SIG-M5 (cell line): ENCODE results near the gene ARID5A.
"Not testable (repeated sequence)": the region's sequence is repeated elsewhere in the genome, so short reads cannot be mapped to it uniquely, and the experiment has no call there.

Experiments
- DNase-seq: peaks from one replicate; lab custom pipeline; 2025; lab: John Stamatoyannopoulos, UW

The ARID5A gene, protein sequence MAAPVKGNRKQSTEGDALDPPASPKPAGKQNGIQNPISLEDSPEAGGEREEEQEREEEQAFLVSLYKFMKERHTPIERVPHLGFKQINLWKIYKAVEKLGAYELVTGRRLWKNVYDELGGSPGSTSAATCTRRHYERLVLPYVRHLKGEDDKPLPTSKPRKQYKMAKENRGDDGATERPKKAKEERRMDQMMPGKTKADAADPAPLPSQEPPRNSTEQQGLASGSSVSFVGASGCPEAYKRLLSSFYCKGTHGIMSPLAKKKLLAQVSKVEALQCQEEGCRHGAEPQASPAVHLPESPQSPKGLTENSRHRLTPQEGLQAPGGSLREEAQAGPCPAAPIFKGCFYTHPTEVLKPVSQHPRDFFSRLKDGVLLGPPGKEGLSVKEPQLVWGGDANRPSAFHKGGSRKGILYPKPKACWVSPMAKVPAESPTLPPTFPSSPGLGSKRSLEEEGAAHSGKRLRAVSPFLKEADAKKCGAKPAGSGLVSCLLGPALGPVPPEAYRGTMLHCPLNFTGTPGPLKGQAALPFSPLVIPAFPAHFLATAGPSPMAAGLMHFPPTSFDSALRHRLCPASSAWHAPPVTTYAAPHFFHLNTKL

DNA sequence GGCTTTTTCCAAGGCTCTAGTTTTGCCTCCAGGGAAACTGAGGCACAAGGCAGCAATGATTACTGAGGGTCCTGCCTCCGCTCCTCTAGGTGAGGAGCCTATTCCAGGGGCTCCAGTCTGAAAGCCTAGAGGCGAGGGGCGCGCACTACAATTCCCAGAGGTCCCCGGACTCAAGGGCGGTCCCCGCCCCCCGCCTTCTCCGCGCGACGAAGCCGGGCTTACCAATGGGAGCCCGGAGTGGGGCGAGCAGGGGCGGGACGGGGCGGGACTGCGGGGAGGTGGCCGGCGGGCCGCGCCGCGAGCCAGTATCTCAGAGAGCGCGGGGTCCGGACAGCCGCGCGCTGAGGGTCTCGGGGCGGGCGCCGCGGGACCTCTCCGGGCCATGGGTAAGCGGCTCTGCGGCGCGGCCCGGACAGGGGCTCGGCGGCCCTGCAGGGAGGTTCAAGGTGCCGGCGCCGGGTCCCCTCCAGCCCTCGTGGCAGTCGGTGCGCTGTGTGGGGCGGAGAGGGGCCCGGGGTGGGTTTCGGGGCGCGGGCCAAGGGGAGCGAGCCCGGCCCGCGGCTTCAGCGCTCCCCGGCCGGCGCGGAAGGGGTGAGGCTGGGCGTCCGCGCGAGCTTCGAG lies at the start of gene ARID5A:
Gene ARID5A (plus strand): TSS at position 308 of the 621 bp plus-strand sequence. CDS start 75 bp downstream, at position 383.
- peak; percentile 12 for DNase-seq

DNA sequence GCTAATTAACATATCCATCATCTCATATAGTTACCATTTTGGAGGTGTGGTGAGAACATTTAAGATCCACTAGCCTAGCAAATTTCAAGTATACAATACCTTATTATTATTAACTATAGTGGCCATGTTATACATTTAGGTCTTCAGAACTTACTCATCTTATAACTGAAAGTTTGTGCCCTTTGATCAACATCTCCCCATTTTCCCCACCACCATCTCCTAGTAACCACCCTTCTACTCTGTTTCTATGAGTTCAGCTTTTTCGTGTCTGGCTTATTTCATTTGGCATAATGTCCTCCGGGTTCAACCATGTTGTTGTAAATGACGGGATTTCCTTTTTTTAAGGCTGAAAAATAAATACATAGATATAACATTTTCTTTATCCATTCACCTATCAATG lies 47.3 kb upstream of the ARID5A start:
- DNase-seq = no peak

DNA sequence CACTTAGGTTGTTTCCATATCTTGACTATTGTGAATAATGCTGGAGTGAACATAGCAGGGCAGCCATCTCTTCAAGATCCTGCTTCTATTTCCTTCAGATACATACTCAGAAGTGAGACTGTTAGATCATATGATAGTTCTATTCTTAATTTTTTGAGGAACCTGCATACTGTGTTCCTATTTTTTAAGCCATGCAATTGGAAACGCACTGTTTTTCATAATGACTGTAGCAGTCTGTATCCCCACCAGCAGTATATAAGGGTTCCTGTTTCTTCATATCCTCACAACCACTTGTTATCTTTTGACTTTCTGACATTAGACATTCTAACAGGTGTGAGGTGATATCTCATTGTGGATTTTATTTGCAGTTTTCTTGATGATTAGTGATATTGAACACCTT lies 46.9 kb upstream of the ARID5A start:
- DNase-seq = no peak

DNA sequence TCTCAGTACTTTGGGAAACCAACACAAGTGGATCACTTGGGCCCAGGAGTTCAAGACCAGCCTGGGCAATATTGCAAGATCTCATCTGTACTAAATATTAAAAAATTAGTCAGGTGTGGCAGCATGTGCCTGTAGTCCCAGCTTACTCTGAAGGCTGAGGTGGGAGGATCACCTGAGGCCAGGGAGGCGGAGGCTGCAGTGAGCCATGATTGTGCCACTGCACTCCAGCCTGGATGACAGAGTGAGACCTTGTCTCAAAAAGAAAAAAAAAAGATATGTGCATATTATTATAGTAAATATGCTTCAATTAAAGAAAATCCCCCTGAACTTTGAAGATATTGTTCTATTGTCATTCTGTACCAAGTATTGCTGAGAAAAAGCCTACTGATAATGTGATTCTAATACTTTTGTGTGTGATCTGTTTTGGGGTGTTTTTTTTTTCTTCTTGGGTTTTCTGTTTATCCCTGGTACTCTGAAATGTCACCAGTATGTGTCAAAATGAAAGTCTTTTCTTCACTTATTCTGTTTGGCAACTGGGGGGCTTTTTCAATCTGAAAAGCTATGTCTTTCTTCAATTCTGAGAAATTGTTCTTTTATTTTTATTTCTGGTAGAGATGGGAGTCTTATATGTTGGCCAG lies 44.6 kb upstream of the ARID5A start:
- DNase-seq = no peak

DNA sequence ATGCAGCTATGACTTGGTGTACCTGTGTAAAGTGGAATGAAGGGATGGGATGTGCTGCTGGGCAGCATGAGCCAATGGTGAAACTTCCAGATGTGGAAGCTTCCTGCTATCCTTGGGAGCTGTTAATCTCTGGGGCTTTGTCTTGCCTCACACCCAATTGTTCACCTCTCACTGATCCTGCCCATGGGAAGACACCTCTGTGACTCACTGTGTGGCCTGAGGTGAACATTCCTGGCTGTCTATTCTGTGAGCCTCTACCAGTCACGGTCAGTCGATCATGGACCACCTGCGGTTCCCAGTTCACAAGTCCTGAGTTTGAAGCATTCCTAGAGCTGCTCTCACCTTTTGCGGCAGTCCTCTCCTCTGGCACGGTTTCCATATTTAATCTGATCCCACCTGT lies 43.5 kb upstream of the ARID5A start:
- no peak for DNase-seq

DNA sequence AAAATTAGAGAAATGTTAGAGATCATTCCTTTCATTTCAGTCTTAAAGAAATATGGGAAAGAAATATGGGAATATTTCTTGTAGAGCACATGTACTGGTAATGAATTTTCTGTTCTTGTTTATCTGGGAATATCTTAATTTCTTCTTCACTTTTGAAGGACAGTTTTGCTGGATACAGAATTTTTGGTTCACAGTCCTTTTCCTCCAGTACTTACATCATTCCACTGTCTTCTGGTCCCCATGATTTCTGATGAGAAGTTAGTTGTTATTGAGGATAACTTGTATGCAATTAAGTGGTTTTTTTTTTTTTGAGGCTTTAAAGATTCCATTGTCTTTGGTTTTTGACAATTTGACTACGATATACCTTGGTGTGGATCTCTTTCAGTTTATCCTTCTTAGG lies 42.4 kb upstream of the ARID5A start:
- no peak for DNase-seq

DNA sequence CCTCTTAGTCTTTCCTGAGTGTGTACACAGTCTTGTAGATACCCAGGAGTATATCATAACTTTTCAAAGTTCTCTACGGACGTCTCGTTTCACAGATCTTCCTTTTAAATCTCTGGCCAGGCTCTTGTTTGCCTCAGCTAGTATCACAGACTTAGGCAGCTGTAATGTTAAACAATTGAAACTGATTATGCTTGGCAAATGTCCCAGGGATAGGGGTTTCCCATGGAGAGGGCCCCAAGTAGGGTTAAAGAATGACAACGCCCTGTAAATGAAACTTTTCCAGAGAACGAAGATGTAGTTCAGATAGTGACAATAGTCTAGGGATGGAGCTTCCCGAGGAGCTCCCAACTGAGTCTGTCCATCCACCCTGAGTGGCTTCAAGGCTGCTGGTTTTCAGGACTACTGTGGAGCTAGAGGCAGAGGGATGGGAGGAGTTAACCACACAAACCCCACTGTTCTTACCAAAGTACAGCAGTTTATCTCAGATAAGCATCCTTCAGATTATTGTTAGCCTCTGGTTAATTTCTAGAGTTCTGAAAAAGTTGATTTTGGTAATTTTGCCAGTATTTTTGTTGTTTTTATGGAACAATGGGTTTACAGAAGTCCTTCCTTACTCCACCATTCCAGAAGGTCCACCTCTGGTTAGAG lies 40.4 kb upstream of the ARID5A start:
- DNase-seq = no peak

DNA sequence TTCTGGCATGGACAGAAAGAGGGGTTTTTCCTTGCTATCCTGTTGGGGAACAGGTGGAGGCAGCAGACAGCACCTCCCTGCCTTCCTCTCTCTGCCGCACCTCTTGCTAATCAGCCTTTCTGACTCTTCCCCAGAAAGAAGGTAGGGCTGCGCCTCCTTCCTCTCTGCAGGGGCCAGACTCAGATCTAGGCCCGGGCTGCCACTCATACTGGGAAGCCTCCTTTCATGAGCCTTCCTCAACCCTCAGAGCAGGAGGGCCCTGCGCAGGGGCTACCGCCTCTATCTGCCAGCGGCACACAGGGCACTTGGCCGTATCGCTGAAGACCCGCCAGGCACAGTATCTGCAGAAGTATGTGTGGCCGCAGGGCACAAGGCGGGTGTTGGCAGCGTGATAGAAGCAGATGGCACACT lies 38.5 kb upstream of the ARID5A start:
- DNase-seq = no peak

DNA sequence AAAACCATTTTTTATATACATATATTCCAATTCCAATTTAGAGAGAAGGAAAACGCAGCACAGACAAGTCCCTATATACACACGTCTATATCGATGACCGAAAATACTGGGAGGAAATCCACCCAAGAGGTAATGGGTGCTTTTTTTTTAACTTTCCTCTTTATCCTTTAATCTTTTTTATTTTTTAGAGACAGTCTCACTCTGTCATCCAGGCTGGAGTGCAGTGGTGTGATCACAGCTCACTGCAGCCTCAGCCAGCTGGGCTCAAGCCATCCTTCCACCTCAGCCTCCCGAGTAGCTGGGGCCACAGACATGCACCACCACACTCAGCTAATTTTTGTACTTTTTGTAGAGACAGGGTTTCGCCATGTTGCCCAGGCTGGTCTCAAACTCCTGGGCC lies 37.9 kb upstream of the ARID5A start:
- DNase-seq = not testable (repeated sequence)

DNA sequence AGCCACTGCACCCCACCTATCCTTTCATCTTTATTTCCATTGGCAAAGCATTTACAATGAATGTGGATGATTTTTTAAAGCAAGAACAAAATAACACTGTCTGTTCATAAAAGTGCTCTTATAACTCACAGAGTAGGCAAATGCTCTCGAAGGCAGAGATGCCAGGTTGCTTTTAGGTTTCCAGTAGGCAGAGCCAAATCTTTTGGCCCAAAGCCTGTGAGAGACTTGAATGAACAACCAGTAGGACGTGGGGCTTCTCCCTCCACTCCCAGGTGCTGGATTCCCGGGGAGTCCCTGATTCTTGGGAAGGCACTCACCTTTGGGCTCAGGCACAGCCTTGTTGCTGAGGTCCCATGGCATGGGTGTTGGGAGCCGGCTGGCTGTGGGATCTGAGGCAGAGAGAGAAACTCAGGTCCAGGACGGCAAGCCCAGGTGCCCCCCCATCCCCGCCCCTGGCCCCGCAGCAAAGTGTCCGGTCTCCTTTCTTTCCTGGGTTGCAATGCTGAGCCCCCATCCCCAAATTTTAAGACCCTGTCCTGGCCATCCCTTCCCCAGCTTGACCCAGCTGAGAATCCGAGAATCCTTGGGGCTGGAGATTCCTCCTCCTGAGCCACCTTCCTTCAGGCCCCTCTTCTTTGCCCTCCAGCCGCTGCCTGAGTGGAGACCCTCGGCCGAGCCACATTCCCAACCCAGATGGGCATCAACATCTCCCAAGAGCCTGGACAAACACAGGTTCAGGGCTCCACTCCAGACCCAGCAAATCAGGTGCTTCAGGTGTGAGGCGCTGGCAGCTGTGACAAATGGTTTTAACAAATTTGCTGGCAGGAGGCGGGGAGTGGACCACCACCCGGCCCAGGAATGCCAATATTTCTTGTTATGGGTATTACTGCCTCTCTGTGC lies 37.2 kb upstream of the ARID5A start:
- no peak for DNase-seq

DNA sequence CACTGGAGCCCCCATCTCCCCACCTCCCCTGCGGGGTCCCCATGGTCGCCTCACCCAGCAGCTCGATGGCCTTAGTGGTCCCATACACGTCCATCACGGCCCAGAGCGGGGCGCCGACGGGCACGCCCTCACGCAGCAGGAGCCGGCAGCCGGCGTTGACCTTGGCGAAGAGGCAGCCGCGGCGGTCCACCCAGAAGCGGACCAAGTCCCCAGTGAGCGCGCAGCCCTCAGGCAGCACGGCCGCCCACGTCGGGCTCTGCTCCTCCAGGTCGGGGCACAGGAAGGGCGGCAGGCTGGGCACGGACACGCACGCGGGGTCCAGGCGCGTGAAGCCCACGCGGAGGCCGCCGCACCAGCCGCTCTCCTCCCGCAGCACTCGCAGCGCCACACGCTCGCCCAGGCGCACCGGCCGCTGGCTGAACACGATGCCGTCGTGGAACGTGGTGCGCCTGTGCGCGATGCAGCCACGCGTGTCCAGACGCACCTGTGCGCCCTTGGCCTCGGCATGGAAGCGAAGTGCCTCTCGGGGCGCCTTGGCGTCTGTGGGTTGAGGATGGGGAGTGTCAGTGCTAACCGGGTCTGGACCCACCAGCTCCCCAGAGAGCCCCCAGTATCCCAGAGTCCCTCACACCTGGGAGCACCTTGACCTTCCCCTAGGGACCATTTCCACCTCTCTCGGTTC lies 36.0 kb upstream of the ARID5A start:
- no peak for DNase-seq

DNA sequence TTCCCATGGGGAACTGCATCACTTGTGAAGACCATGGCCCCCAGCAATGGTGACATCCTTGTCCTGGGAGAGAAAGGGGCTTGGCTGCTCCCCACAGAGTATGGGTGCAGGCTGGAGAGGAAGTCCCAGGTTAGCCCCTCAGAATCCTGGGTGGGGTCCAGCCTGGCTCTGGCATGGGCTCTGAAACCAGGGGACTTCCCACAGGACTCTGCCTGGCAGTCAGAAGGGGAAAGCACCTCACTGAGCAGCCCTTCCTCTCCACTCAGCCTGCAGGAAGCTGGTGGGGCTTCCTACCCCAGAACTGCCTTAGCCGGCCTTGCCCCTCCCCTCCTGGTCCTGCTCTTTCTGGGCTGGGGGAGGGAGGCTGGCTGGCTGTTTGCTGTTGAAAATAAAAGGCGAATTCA lies 35.1 kb upstream of the ARID5A start:
- DNase-seq = no peak

DNA sequence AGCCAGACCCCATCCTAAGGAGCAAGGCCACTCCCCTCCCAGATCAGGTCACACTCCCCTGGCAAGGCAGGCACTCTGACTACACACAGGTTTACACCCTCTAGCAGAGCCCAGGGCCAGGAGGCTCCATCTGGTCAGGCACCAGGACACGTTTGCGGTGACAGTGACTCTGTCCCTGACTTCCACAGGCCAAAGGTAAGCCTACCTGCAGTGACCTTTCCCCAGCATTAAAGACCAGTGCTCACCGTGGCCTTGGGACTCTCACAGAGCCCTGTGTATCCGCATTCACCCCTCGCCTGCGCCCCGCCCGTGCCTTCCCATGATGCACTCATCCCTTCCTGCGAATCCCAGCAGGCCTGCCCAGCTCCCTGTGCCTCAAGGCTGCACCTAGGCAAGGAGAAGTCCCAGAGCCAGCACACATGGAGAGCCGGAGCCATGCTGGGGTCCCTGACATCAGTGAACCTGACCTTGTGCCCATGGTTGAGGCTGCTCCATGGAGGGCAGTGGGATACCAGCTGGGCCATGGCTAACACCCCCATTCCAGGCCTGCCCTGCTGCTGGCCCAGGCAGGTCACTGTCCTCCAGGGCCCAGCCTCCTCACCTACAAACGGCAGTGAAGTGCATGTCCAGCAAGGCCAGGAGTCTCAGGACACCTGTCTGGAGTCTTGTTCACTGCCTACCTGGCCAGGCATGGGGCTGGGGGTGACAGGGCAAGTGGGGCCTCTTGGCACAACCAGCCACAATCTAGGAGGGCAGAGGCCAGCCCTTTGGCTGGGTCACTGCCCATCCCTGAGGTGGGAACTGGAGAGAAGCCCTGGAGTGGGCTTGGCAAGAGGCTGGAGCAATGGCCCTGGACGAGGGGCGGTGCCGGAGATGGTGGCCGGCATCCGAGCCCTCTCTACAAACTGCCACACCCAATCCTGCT lies 34.4 kb upstream of the ARID5A start:
- no peak for DNase-seq

DNA sequence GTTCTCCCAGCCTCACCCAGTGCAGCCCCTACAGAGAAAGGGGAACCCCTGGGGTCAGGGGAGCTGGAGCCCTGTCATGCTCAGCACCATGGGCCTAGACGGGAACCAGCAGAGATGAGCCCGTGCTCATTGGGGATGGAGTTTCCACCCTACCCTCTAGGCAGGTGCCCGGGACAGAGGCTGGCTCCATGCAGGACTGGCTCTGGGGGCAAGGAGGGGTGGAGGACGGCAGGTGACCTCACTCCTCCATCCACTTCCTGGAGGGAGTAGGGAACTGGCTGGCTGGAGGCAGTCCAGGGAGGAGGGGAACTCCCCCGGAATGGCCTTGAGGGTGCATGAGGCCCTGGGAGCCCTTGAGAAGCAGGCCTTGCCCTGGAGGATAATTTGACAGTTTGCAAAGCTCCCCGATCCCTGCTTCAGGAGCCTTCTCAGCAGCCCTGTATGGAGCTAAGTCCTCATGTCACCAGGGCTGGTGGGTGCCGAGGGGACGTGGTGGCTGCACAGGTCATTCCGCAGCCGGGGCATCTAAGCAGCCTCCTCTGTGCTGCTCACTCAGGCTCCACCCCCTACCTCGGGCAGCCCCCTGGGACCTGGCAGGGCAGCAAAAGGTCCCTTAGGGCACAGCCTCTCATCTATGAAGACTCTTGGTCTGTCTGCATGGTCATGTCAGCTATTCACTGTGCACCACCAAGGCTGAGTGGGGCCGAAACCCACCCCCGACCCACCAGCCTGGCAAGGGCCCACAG lies 33.5 kb upstream of the ARID5A start:
- no peak for DNase-seq

DNA sequence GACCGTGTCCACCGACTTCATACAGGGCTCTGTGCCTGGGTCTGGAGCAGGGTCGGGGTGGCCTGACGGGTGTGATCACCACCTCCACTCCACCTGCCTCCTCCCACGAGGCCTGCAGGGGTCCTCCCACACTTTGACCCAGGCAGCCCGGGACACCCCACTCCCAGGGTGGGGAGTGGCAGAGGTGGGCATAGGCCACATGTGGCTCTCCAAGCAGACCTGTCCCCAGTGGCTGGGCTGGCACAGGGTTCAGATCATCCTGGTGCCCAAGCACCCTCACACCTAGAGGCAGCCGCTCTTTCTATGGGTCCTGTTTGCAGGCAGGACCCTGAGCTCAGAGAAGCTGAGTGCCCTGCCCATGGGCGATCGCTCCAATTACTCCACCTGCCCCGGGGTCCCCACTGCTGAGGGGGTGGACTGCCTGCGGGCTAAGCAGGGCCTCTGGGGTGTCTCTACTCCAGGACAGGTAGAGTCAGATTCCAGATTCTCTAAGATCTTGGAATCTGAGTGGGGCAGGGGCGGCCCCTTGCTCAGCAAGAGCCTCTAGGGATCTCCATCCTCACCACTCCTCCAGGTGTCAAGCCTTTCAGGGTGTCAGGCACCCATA lies 32.8 kb upstream of the ARID5A start:
- DNase-seq = no peak

DNA sequence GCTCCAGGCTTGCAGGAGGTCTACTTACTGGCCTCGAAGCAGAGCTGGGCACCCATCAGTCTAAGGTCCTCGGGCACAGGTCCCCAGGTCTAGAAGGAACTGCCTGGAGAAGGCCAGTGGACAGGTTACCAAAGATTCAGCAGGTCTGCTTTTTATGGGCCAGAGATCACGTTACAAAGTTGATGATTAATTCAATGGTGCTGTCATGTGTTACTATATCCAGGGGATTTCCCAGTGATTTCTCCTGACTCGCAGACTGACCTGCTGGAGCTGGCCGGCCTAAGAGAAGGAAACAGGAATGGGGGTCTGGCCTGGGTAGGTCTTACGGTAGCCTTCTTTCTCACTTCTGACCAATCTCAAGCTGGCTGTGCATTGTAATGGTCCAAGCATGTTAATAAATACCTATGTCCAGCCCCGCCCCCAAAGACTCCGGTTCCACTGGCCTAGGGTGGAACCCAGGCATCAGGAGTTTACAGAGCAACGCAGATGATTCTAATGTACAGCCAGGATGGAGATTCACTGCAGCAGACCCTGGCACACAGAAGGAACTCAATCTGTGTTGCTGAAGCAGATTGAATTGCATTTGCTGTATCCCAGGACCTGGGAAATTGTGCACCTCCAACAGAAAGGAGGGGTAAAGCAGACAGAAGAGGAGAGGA lies 31.2 kb upstream of the ARID5A start, which contains the start of gene NEURL3:
Gene NEURL3 (minus strand): TSS at position 127 of the 659 bp plus-strand sequence. CDS start 71 bp downstream, at position 56.
- DNase-seq = no peak

DNA sequence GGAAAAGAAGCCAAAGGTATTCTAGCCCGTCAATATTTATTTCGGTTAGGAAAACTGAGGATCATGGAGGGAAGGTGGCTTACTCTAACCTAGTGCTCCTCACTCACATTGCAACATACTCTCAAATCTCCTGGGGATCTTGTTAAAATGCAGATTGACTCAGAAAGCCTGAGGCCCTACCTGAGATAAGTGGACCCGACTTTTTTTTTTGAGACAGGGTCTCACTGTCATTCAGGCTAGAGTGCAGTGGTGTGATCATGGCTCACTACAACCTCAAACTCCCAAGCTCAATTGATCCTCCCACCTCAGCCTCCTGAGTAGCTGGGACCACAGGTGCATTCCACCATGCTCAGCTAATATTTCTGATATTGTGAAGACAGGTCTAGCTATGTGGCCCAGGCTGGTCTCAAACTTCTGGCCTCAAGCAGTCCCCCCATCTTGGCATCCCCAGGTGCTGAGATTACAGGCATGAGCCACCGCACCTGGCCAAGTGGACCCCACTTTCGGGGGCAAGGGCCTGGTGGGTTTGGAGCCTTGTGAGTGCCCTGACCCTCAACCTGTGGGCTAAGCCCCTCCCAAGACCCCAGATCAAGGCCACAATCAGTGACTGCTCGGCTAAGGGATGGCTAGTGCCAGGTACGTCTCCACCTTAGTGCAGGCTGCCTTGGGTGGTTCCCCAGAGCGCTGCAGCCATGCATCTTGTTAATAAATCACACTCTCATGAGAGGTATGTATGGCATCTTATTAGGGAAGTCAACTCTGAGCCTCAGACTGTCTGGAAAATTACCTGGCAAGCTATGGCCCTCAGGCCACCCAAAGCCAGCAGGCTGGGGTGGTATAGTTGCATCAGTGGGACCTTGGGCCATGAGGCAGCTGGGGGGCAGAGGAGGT lies 30.3 kb upstream of the ARID5A start:
- no peak for DNase-seq
